Pulmonary artery endothelial cell (primary cell): ENCODE data around the gene TRAF1. TPM values are rescaled to one million over a fixed set of nuclear protein-coding genes. Genes with fewer than 3 reads are reported as not detected.

Experiments used
- DNase-seq: peaks from one replicate; pipeline ENCODE4 v3.0.0-alpha.2; 2011; ENCODE audit warnings: low read depth, low spot score
- total RNA-seq: library from RNA; depleted of rRNA; stranded (reverse); fragments of >200 nt; gene quantifications from 2 replicates; pipeline ENCODE4 v1.2.3, GENCODE V29; 2014

Gene TRAF1
- total RNA-seq, 1 donor from 2014 or later, result 1.7 TPM

DNA sequence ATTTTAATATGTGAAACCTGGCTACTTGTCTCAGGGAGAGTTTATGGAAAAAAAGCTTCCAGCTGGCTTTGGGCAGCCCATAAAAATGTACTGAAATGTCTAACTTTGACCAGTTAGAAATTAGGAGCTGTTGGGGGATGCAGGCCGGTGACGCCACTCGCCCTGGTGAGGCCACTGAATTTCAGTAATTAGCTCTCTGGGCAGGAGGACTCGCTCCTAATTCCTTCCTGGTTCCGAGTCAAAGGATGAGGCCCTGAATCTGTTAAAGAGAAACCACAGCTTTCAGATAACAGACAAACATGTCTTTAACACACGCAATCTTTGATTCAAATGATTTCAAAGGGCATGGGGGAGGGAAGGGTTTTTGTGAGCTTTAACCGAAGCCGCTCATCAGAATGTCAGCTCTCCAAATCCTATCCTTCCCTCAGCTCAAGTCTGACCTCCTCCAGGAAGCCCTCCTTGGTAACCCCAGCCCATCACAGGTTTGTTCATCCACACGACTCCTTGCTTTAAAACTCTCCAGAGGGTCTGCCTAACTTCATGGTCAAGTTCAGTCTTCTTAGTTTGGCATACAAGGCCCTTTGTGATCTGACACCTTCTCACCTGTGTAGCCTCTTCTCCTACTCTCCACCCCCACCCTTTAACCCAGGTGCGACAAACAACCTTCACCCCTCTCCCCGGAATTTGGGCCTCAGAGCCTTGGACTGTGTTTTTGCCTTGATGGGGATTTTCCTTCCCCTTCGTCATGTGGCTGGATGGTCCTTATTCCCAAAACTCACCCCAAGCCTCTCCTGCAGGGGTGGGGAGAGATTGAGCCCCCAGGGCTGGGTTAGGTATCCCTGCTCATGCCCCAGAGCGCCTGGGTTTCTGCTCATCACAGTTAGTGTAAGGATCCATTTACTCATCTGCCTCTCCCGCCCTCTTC lies 36.0 kb downstream of the TRAF1 start:
- no peak for DNase-seq

DNA sequence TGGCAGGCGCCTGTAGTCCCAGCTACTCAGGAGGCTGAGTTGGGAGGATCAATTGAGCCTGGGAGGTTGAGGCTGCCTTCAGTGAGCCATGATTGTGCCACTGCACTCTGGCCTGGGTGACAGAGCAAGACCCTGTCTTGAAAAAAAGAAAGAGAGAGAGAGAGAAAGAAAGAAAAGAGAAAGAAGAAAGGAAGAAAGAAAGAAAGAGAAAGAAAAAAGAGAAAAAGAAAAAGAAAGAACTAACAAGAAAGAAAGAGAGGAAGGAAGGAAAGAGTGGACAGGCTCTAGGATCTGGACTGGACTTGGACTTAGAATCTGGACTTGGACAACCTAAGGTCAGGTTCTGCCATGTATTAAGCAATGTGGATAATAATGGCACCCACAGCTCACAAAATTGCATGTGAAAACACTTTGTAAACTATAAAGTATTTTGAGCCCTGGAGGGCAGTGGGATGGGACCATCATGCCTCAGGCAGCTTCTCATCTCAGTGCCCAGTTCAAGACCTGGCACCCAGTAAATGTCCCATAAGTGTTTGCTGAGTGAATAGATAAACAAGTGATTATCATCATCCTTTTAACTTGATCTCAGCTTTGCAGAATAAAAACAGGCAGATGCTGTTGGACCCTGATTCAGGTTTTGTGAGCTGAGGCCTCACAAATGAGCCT lies 36.9 kb downstream of the TRAF1 start:
- no peak for DNase-seq

DNA sequence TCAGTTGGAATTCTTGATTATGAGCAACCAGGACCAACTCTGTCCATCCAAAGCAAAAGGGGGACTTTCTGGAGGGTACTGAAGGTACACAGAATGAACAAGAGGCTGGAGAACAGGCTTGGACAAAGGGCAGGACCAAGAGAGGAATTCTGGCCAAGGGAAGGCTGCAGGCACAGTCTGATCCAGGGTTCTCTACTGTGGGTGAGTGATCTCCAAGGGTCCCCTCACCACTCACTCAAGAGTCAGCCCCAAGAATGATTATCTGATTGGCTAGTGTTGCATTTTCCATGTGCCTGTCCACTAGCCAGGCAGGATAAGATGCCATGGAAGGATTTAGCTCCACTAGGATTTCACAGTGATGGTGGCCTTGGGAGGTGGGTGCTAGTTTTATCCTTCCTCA lies 38.0 kb downstream of the TRAF1 start:
- no peak for DNase-seq

DNA sequence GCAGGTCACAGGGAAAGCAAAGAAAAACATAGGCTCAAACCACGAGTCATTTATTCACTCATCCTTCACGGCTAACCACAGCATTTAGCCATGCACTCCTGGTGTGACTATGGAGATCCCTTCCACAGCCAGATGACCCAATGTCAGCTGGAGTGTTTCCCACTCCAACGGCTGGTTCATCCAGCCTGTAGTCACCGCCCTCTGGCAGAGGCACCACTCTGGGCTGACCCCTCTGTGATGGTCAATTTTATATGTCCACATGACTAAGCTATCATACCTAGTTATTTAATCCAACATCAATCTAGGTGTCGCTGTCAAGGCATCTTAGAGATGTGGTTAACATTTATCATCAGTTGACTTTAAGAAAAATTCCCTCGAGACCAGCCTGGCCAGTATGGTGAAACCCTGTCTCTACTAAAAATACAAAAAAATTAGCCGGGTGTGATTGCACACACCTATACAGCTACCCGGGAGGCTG lies 40.1 kb downstream of the TRAF1 start:
- no peak for DNase-seq

DNA sequence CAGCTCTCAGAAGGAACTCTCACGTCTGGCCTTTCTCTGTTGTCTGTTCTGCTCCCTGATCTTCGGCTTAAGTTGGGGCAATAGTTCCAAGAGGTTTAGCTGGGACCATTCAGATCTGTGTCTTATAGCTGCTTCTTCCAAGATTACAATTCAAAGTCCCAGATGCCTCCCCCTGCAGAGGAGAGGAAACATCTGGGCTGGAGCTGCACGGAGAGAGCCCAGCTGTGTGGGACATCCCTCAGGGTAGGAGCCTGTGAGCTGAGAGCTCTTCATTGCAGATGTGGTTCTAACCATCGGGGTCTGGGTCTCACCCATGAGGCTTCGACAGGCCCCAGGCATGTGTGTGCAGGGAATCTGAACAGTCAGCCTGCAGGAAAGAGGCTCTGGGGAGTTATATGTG lies 40.6 kb downstream of the TRAF1 start:
- no peak for DNase-seq

DNA sequence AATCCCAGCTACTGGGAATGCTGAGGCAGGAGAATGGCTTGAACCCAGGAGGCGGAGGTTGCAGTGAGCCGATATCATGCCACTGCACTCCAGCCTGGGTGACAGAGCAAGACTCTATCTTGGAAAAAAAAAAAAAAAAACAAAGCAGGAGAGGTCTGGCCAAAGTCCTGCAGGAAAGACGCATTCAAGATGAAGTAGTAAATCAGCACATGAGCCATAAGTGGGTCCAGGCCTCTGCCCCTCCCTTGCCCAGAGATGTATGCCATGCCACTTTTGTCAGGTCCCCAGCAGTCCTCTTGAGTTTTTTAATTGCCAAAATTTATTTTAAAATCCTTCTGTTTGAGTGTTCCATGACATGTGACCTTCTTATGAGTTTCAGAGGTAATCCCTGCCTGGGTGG lies 41.1 kb downstream of the TRAF1 start:
- no peak for DNase-seq

DNA sequence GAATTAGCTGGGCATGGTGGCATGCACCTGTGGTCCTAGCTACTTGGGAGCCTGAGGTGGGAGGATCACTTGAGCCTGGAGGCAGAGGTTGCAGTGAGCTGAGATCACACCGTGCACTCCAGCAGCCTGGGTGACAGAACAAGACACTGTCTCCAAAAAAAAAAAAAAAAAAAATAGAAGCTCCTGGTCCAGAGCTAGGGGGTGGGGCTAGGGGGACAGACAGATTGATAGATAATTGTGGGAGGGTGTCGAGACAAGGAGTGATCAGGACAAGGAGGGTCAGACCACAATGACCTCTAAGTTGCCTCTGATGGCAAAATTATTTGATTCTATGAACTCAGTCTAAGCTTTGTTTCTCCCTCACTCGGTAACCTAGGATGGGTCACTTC lies 43.0 kb downstream of the TRAF1 start:
- no peak for DNase-seq

DNA sequence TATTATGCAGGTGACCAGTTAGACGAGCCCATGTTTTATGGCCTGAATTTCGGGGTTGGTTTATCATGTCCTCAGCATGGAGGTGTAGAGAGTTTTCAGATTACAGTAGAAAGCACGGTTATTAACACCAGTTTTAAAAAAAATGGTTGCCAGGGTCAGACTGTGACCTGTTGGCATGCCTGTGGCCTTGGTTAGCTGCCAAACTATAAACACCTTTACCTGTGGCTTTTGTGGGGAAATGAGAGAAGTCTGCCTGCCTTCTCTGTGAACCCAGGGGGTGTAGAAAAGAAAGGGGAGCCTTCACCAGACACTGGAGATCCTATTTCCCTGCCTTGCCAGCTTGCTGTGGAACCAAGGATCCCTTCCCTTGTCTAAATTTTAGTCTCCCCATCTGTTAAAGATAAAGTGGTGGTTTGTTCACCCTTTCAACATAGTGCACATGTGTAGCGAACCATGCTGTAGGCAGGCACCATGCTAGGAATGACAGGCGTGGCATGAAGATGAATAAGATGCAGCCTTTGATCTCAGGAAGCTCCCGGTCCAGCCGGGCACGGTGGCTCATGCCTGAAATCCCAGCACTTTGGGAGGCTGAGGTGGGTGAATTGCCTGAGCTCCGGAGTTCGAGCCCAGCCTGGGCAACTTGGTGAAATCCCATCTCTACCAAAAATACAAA lies 43.5 kb downstream of the TRAF1 start:
- no peak for DNase-seq

DNA sequence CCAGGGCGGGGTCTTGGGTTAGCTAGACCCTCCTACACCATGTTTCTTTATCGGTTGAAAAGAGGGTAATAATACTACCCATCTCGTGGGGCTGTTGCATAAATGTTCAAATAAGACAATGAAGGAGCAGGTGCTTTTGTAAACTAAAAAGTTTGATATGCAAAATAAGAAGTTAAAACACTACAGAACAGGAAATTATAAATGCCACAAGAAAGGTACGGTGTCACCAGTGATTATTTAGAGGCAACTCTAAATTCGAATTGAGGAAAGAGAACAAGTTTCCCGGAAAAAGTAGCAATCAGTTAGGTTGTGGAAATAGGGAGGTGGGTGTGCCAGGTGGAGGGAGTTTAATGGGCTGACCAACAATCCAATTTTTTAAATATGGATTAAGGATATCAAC lies 47.1 kb downstream of the TRAF1 start:
- no peak for DNase-seq

DNA sequence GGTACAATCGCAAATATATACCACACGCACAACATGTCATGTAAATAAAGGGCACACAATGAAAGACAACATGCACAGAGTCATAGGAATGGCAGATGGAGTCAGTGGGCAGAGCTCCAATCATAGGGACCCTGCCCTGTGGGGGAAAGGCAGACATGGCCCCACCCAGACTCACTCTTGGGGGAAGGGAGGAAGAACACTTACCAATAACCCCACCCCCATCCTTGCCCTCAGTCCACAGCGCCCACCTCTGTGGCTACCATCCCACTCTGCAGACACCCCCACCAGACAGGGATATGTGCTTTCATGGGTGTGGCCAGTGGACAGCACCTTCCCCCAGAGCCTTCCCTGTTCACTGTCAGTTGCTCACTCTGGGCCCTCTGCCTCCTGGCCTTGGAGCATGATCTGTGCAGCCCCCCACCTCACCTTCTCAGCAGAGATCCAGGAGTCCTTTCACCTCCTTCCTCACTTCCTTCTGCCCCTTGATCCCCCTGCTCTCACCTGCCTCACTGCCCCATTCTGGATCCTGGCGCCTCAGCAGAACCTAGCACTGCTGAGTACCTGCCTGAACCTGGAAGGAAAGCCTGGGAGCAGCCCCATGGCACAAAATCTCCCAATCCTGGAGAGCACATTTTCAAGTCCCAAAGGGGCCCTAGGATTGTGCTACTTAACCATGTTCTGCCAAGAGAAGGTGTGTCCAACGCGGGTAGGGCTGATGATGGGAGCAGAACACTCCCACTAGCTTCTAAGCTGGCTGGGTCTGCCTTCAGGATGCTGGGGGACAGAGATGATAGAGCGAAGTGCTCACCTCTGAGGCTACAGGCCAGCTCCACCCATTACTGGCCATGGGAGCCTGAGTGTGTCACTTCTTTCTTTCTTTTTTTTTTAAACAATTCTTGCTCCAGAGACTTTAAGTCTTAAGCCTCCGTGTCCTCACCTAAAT lies 48.1 kb downstream of the TRAF1 start:
- DNase-seq, result no peak

DNA sequence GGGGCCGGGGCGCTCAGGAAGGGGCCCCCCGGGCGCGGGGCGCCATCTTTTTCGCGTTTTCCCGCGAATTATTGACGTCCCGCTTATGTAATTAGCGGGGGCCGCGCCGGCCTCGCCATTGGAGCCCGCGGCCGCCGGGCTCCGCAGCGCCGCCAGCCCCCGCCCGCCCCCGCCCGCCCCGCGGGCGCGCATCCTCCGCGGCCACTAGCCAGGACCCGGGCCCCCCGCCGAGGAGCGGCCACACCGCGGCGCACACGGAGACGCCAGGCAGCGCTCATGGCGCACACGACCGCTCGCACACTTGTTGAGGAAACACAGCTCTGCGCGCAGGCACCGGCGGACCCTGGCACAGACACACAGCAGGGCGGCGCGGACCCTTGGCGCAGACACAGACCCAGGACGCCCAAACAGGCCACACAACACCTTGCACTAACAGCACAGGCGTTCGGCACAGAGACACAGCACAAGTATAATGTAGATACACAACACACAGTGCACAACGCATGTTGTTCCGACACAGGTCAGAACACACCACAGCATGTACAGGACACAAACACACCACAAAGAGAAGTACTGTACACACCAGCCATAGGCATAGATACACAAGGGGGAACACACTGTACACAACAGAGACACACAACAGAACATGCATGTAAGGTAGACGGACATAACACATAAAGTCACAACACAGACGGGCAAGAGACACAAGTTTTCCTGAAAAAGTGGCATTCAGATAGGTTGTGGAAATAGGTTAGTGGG lies 49.1 kb downstream of the TRAF1 start:
- DNase-seq, result no peak

DNA sequence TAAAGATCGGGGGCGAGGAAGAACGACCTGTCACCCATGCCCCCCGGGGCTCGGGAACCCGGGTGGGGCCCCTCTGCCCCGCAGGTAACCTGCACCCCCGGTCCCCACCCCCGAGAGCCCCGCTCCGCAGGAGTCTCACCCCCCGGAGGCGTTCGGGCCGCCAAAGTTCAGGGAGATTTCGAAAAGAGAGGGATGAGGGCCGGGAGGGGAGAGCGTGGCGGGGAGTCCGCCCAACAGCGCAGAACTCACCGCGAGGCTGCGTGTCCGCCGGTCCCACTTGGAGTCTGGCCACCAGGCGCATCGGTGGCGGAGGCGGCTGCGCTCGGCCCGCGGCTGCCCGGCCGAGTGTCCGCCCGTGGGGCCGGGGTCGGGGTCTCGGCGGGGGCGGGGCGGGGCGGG lies 49.8 kb downstream of the TRAF1 start, which contains the start of gene PHF19:
PHF19 (minus strand) TSS at position 347 of the 399 bp plus-strand sequence. CDS start 2,447 bp downstream, outside the sequence.
- DNase-seq, result no peak

DNA sequence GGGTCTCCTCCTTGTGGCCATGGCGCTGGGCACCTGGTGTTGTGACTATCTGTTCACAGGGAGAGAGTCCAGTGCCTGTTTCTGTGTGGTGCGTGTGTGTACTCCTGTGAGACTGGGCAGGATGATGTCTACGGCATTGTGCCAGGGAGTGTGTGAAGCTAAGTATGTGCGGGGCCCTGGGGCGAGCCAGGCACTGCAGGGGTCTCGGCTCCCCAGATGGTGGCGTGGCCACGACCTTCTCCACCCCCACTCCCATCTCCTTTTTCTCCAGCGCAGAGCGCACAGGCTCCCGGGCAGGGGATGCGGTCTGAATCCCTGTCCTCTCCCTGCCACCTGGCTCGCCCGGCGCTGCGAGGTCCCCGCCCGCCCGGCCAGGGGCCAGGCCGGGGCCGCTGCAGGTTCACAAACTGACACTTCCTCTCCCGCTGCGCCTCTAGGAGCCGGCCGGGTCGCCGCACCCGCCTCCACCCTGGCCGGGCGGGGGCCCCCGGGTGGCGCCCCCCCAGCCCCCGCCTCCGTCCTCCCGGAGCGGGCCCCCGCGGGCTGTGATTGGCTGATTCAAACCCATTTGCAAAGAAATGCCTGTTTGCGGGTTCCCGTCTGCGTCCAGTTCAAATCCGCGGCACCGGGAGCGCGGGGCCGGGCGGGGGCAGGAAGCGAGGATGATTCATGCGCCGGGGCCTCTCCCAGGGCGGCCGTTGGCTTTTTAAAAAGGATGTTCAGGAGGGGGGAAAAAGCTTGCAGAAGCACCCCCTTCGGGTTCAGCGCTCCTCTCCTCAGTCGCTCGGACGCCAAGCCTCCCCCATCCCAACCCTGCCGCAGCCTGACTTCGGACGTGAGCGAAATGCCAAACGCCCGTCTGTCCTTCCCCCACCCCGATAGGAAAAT lies 50.4 kb downstream of the TRAF1 start:
- peak; percentile 39 for DNase-seq

DNA sequence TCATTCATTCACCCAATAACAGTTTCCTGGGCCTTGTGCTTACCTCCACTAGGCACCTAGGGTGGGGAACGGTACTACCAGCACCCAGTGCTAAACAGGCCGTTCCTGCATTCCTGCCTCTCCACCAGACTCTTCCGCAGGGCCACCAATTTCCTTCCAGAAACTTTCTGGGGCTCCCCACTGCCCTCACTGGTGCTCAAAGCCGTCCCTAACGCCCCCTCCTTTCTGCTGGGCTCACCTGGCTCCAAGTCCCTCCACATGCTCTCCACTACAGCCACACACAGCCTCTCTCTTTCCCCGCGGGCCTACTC lies 51.0 kb downstream of the TRAF1 start:
- no peak for DNase-seq

DNA sequence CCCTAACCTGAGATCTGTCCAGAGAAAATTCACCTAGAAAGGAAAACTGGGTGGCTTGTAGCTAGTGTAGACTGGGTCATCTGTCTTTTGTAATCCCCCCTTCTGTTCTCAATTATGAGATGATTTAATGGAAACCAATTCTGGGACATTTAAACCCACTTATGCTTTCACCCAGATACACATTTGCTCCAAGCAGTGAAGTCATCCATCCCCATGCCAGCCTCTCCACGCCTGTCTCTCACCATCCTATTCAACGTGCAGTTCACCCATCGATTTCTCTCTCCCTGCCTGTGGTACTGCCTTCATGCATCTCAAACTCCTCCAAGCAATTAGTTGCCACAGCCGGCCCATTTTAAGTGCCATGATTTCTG lies 51.4 kb downstream of the TRAF1 start:
- DNase-seq, result no peak

DNA sequence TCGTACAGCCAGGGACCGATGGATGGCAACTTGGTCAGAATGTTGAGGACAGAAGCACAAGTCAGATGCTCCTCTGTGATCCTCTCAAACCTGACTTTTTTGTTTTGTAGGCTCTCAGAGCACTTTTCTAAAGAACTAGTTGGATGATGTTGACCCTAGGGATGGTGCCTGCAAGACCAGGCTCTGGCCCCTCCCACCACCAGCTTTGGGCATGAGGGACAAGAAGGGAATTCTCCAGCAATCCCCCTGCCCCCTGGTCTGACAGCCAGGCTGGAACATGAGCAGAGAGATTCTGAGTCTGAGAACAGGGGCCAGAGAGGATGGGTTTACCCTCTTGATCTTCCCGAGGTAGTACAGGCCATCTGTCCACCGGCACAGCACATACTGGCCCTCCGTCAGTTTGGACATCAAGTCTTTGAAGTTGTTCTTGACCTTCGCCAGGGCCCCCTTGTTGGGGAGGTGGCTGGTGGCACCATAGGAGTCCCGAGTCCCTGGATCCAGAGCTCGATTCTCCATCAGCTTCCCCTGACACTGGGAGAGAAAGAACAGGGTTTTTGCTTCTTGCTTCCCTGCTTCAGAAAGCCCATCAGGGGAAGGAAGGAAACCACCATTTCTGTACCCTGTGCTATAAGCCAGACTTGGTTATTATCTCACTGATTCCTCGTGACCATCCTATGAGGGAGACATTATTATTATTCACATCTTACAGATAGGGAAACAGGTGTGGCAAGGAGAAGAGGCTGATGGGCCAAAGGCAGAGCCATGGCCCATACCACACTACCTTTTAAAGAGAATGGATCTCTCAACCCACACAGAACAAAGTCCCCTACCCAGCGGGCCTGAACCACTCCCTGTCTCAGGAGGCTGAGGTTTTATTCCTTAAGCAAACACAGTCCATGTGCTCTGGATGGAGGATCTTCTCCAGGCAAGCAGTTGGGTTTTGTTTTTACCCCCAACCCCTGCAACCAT lies 52.1 kb downstream of the TRAF1 start:
- DNase-seq, result no peak

DNA sequence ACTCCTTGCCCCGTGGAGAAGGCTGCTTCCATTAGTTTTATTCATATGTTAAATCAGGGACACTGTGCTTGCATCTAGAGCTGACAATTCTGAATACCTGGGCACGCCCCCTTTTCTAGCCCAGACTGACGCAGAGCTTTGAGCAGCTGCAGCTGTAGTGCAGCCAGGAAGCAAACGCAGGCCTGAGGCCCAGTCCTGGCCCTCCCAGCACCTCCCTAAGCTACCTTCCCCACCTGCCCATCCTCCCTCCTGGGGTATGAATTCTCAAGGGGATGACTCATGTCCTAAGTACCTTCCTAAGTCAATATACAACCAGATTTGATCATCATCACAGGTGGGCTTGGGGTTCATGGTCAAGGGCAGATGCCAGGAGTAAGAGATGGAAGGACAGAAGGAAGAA lies 53.1 kb downstream of the TRAF1 start:
- no peak for DNase-seq

DNA sequence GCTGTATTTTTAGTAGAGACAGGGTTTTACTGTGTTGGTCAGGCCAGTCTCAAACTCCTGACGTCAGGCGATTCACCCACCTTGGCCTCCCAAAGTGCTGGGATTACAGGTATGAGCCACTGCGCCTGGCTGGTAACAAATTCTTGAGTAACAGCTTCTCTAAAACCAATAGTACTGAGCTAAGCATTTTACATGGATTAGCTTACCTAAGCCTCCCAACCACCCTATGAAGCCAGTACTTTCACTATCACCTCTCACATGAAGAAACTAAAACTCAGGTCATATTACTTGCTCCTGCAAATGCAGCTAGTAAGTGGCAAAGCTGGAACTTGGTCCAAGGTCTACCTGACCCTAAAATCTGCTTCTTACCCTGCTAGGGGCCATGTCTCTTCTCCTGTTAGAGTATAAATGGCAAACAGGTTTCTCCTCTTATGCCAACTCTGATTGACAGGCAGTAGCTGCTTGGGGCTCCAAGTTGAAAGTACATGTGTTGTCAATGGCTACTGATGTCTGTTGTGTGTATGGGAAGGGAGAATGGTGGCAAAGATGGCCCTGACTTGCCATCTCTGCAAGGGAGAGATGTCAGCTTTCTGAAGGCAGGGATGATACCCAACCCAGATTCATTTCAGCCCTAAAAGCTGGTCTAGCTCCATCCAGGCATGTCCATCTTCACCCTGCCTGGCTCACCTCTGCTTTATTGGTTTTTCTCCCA lies 53.6 kb downstream of the TRAF1 start:
- no peak for DNase-seq
